Skeletal muscle satellite cell (primary cell): ENCODE data around the gene CHRNA5. TPM values are rescaled to one million over a fixed set of nuclear protein-coding genes. Genes with fewer than 3 reads are reported as not detected.
A peak's percentile ranks its signal among the peaks of the same experiment; 100 is the strongest.
"Not testable (repeated sequence)": the region's sequence is repeated elsewhere in the genome, so short reads cannot be mapped to it uniquely, and the experiment has no call there.

Source experiments
- H3K27me3 ChIP-seq: 2 replicates; pipeline ENCODE4 v1.7.0; 2013; ENCODE audit warnings: low read length; ENCODE audit not compliant: control insufficient read depth, insufficient read depth
- H3K36me3 ChIP-seq: 2 replicates; pipeline ENCODE4 v1.7.0; 2013; ENCODE audit warnings: mild to moderate bottlenecking, control low read depth, low read length; ENCODE audit not compliant: insufficient read depth
- H3K4me1 ChIP-seq: 2 replicates; pipeline ENCODE4 v1.7.0; 2013; ENCODE audit warnings: low read length; ENCODE audit not compliant: control insufficient read depth, insufficient read depth
- H3K4me2 ChIP-seq: 2 replicates; pipeline ENCODE4 v1.7.0; 2013; ENCODE audit warnings: mild to moderate bottlenecking, low read length
- H3K4me3 ChIP-seq: 2 replicates; pipeline ENCODE4 v1.7.0; 2013; ENCODE audit warnings: low read length
- H3K9ac ChIP-seq: 2 replicates; pipeline ENCODE4 v1.7.0; 2013; ENCODE audit warnings: mild to moderate bottlenecking, low read depth, low read length, moderate library complexity
- H3K9me3 ChIP-seq: replicated peaks from 2 replicates; pipeline ENCODE4 v1.7.0; 2013; ENCODE audit warnings: mild to moderate bottlenecking, control low read depth, low read length
- total RNA-seq: library from RNA; depleted of rRNA; stranded (reverse); fragments of >200 nt; gene quantifications from 2 replicates; pipeline ENCODE4 v1.2.3, GENCODE V29; 2012; rRNA removed

The CHRNA5 gene
- total RNA-seq = 2.4 and 5.8 TPM in 2 replicates

DNA sequence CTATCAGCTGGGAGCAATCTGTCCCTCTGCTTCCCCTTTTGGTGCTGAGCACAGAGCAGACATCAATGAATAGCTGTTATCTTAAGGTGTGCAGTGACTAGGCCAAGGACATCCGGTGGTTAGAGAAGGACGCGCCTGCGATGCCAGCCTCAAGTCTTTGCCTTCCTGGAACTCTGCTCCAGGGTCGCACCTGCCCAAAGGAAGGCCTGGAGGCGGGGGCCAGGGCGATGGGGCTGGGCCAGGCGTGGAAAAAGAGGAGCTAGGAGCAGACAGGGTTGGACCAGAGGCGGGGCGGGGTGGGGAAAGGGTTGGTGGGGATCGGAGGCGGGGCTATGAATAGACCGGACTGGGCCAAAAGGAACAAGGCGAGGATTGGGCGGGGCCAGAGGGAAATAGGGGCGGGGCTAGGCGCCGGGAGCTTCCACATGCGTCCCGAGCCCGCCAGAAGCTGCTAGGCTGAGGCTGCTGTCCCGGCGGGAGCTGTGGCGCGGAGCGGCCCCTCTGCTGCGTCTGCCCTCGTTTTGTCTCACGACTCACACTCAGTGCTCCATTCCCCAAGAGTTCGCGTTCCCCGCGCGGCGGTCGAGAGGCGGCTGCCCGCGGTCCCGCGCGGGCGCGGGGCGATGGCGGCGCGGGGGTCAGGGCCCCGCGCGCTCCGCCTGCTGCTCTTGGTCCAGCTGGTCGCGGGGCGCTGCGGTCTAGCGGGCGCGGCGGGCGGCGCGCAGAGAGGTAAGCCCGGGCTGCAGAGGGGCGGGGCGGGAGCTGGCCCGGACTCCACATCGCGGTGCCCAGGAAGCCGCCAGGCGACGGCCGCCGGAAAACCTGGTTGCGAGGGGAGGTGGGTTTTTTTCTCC lies at the start of gene CHRNA5:
Gene CHRNA5 (plus strand): TSS at position 424 of the 854 bp plus-strand sequence. CDS start 200 bp downstream, at position 624.
- H3K36me3 ChIP-seq = no peaks in the 10 kb centered on the region
- H3K4me2 ChIP-seq = peak within 1 kb of the TSS; percentile 99
- peaks cover 8% of the 10 kb centered on the region for H3K4me1 ChIP-seq
- peaks cover 7% of the 10 kb centered on the region for H3K27me3 ChIP-seq
- H3K9me3 ChIP-seq = no peaks in the 10 kb centered on the region
- peak within 1 kb of the TSS; percentile 97 for H3K4me3 ChIP-seq
- peak within 1 kb of the TSS; percentile 79 for H3K9ac ChIP-seq

- not testable (repeated sequence) for H3K36me3 ChIP-seq
Observed at GRCh38 chr15:78520035-78520434, 45.3 kb upstream of the CHRNA5 start.

GRCh38 chr15:78524230-78524629 lies 41.1 kb upstream of the CHRNA5 start:
- Histone ChIP-seq H3K27me3 (no peaks in the 10 kb centered on the region), H3K36me3 (no peaks in the 10 kb centered on the region), H3K4me1 (no peaks in the 10 kb centered on the region), H3K9ac (no peak overlapping the region), H3K9me3 (no peaks in the 10 kb centered on the region), H3K4me3 (no peak overlapping the region), H3K4me2 (no peak overlapping the region)

More at GRCh38 chr15:78520035-78520434, 45.3 kb upstream of the CHRNA5 start:
- not testable (repeated sequence) for H3K27me3 ChIP-seq, H3K9ac ChIP-seq, H3K9me3 ChIP-seq, H3K4me3 ChIP-seq, H3K4me1 ChIP-seq, H3K4me2 ChIP-seq

DNA sequence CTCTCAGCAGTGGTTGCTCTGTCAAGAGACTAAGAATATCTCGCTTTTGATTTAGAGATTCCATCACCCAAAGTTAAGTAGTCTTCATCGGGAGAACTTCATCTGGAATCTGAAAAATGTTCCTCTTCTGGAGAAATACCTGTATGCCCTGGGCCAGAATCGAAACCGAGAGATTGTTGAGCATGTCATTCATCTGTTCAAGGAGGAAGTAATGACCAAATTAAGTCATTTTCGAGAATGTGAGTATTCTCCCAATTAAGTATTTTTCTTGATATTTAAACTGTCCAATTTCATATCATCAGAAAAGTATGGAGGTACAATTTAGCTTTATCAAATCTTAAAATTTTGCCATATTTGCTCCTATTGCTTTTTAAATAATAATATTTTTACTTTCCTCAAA lies 38.0 kb upstream of the CHRNA5 start:
- no peaks in the 10 kb centered on the region for H3K36me3 ChIP-seq
- H3K9me3 ChIP-seq = no peaks in the 10 kb centered on the region
- no peaks in the 10 kb centered on the region for H3K4me1 ChIP-seq
- H3K27me3 ChIP-seq = no peaks in the 10 kb centered on the region
- H3K4me3 ChIP-seq = no peak overlapping the region
- H3K9ac ChIP-seq = no peak overlapping the region
- no peak overlapping the region for H3K4me2 ChIP-seq

GRCh38 chr15:78533331-78533730 lies 32.0 kb upstream of the CHRNA5 start:
- Histone ChIP-seq H3K27me3 (no peaks in the 10 kb centered on the region), H3K36me3 (no peaks in the 10 kb centered on the region), H3K4me2 (no peak overlapping the region), H3K9me3 (no peaks in the 10 kb centered on the region), H3K4me1 (no peaks in the 10 kb centered on the region), H3K4me3 (no peak overlapping the region), H3K9ac (no peak overlapping the region)

- H3K4me2 ChIP-seq = no peak overlapping the region
- no peaks in the 10 kb centered on the region for H3K36me3 ChIP-seq
- no peak overlapping the region for H3K9ac ChIP-seq
- no peaks in the 10 kb centered on the region for H3K4me1 ChIP-seq
- H3K27me3 ChIP-seq = no peaks in the 10 kb centered on the region
- H3K9me3 ChIP-seq = no peaks in the 10 kb centered on the region
- H3K4me3 ChIP-seq = no peak overlapping the region
Observed at GRCh38 chr15:78536134-78536533, 29.2 kb upstream of the CHRNA5 start.

GRCh38 chr15:78537266-78537905 lies 27.9 kb upstream of the CHRNA5 start:
- H3K4me1 ChIP-seq = peaks cover 10% of the 10 kb centered on the region
- no peak overlapping the region for H3K4me3 ChIP-seq
- H3K9me3 ChIP-seq = no peaks in the 10 kb centered on the region
- no peaks in the 10 kb centered on the region for H3K27me3 ChIP-seq
- H3K36me3 ChIP-seq = peaks cover 6% of the 10 kb centered on the region
- no peak overlapping the region for H3K4me2 ChIP-seq
- H3K9ac ChIP-seq = no peak overlapping the region

DNA sequence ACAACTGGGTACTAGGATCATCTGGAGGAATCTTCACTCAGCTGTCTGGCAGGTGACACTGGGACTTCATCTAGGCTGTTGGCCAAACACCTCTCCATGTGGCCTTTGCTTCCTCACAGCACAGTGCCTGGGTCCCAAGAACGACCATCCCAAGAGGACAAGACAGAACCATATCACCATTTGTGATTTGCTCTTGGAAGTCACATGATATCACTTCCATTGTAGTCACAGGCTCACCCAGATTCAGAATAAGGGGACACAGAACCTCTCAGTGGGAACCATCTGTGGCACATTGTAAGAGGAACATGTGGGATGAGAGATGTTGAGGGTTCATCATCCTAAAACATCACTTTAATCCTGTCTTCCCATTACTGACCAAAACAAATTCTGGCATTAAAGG lies 27.0 kb upstream of the CHRNA5 start:
- H3K4me2 ChIP-seq = no peak overlapping the region
- no peak overlapping the region for H3K4me3 ChIP-seq
- H3K9me3 ChIP-seq = no peaks in the 10 kb centered on the region
- H3K36me3 ChIP-seq = peaks cover 16% of the 10 kb centered on the region
- H3K4me1 ChIP-seq = peaks cover 14% of the 10 kb centered on the region
- no peaks in the 10 kb centered on the region for H3K27me3 ChIP-seq
- H3K9ac ChIP-seq = no peak overlapping the region

- Histone ChIP-seq H3K36me3 (peaks cover 24% of the 10 kb centered on the region), H3K9ac (peak overlapping the region; percentile 97), H3K4me1 (peaks cover 14% of the 10 kb centered on the region), H3K4me2 (peak overlapping the region; percentile 92), H3K4me3 (peak overlapping the region; percentile 96)
- not testable (repeated sequence) for H3K9me3 ChIP-seq, H3K27me3 ChIP-seq
Observed at GRCh38 chr15:78539464-78540140, 25.7 kb upstream of the CHRNA5 start.

DNA sequence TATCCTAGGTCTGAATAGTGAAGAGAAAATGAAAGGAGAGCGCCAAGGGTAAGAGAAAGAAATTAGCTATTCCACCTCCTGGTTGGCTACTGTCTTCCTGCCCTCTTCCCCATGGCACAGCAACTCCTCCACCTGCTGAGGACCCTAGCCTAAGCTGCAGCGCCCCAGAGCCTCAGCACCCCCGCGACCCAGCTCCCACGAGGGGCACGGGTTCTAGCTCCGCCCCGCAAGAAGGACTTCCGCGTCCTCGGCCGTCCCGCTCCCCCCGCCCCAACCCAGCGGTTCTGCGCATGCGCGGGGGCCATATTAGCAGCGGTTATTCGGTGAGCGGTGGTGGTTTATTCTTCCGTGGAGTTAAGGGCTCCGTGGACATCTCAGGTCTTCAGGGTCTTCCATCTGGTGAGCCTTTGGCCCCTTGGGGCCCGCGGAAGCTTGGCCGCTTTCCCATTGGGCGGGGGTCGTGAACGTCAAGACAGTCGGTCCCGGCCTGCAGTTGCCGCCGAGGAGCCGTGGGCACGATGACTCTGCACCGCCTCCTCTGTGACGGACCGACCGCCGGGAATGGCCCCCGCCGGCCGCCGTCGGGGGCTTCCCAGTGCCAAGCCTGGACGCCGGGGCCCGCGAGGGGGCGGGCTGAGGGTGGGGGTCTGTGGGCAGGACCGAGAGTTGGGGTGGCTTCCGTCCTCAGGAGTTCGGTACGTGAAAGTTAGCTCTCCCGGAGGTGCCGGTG lies 25.0 kb upstream of the CHRNA5 start, which contains the start of gene PSMA4:
Gene PSMA4 (plus strand): TSS at position 304 of the 730 bp plus-strand sequence. CDS start 1,484 bp downstream, outside the sequence.
- Histone ChIP-seq H3K4me1 (peaks cover 14% of the 10 kb centered on the region), H3K9me3 (no peaks in the 10 kb centered on the region), H3K27me3 (no peaks in the 10 kb centered on the region), H3K36me3 (peaks cover 31% of the 10 kb centered on the region), H3K9ac (peak within 1 kb of the TSS; percentile 97), H3K4me3 (peak within 1 kb of the TSS; percentile 96), H3K4me2 (peak within 1 kb of the TSS; percentile 92)
